GM18526 (cell line): ENCODE measurements around the gene ARG1.

Experiments
- POLR2A ChIP-seq: IDR thresholded peaks from 3 replicates; pipeline ENCODE4 v1.6.1; 2011; ENCODE audit not compliant: insufficient read length; ENCODE audit errors: extremely low read depth

The ARG1 gene

GRCh38 chr6:131572686-131573415, at the start of gene ARG1:
TSS of gene ARG1 (plus strand) at chr6:131573226. CDS start at chr6:131573283, 57 bp downstream.
- TF ChIP-seq POLR2A, result no peak

DNA sequence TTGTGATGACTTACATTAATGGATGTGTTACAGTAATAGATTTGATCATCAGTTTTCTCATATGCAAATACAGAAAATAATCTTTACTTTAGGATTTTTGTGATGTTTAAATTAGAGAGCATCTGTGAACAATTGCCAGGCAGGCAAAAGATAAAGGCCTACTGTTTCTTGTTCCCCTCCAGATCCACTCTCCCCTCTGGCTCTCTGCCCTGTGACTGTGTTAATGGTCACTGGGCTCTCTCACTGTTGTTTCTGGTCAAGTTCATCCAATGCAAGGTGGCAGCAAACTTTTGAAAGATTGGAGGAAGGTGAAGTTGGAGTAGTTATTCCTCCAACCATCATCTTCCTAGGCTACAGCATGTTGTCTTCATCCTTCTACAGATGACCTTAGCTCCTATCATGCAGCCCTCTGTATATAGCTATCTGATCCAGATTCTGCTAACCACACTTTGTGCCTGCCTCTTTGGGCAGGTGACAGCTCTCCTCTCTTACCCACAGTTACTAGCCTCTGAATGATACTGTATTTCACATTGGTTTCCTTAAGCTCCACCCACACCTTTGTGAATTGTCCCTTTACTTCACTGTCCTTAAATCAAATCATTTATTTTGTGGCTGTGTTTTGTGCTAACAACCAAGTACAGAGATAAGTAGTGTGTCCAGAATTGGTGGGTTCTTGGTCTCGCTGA, 48.9 kb upstream of the ARG1 start:
- TF ChIP-seq POLR2A, result no peak

- no peak for TF ChIP-seq POLR2A
Measured at GRCh38 chr6:131524695-131525336, 48.2 kb upstream of the ARG1 start.

DNA sequence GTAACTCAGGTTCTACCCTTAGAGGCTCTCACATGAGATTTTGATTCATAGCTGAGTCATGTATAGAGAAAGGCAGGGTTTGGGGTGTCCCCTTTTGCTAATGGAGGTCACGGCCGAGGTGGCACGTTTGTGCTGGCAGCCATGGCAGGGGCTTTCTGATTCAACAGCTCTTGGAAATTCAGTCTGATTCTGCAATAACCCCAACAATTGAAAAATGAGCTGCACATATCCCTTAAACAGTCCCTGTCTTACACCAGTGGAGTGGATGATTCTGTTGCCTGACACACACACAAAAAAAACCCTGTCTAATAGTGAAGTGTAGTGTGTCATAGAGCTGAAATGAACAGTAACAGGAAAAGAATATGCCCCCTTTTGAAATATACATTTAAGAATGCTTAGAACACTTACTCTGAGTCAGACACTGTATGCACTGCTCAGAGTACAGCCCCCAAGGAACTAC, 40.4 kb upstream of the ARG1 start:
- TF ChIP-seq POLR2A, result no peak

GRCh38 chr6:131545317-131545716, 27.7 kb upstream of the ARG1 start:
- TF ChIP-seq POLR2A, result no peak

GRCh38 chr6:131547488-131547887, 25.5 kb upstream of the ARG1 start:
- no peak for TF ChIP-seq POLR2A

DNA sequence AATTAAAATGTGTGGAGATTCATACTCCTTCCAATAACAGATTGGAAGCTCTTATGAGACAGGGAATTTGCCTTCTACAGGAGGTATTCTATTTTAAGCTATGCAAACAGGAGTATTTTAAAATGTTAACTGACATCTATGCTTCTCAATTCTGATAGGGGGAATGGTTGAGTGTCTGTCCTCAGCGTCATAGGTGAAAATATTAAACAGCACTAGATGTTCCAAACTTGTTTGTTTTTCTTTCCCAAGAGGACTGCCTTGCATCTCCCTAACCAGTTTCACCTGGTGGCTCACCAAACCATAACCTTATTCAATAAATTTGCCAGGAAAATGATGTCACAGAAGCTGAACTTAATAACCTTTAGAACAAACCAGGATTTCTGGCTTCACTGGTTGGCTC, 24.6 kb upstream of the ARG1 start:
- TF ChIP-seq POLR2A, result no peak

- TF ChIP-seq POLR2A, result no peak
Measured at GRCh38 chr6:131549811-131550210, 23.2 kb upstream of the ARG1 start.

DNA sequence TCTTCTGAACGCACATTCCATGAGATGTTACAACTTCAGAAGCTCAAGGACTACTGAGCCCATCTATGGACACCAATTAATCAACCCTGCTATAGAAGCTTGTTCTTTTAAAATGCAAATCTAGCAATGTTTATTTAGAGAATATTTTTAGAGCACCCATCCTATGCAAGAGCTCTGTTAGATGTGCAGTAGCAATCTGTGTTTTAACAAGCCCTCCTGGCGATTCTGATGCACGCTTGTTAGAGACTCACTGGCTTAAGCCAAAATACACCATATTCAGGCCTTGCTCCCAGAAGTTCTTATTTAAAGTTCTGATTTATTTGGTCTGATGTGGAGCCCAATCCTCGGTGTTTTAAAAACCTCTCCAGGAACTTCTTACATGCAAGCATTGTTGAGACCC, 21.1 kb upstream of the ARG1 start:
- no peak for TF ChIP-seq POLR2A

- no peak for TF ChIP-seq POLR2A
Measured at GRCh38 chr6:131552572-131552971, 20.5 kb upstream of the ARG1 start.

- no peak for TF ChIP-seq POLR2A
Measured at GRCh38 chr6:131555992-131556391, 17.0 kb upstream of the ARG1 start.

GRCh38 chr6:131558922-131559321, 14.1 kb upstream of the ARG1 start:
- TF ChIP-seq POLR2A, result no peak

- no peak for TF ChIP-seq POLR2A
Measured at GRCh38 chr6:131561925-131562707, 10.9 kb upstream of the ARG1 start.

GRCh38 chr6:131565056-131565455, 8.0 kb upstream of the ARG1 start:
- TF ChIP-seq POLR2A, result no peak

GRCh38 chr6:131568726-131569125, 4.3 kb upstream of the ARG1 start:
- no peak for TF ChIP-seq POLR2A
